ENCODE measurements around the gene LCN15.
"Not testable (repeated sequence)": the region's sequence is repeated elsewhere in the genome, so short reads cannot be mapped to it uniquely, and the experiment has no call there.

DNA sequence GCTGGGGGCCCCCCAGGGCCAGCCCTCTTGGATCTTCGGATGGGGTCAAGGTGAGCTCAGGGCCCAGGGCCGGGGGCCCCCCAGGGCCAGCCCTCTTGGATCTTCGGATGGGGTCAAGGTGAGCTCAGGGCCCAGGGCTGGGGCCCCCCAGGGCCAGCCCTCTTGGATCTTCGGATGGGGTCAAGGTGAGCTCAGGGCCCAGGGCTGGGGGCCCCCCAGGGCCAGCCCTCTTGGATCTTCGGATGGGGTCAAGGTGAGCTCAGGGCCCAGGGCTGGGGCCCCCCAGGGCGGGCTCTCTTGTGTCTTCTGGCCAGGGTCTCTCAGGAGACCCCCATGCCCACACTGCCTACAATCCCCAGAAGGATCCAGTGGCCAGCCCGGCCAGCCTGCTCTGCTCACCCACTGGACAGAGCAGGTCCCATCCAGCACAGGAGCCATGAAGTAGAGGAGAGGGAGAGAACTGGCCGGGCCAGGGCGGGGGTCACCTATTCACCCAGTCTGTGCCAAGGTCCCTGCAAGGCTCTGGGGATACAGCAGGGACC lies 38.8 kb upstream of the LCN15 start:
- TF ChIP-seq CTCF (optimal IDR thresholded peaks at IDR 0.05 in 1 of 3, IDR thresholded peaks at IDR 0.05 in 1 of 3, conservative IDR thresholded peaks at IDR 0.05 in 1 of 3; ENCODE audit: extremely low read depth in 1 of 3, insufficient read depth in 2 of 3, low read length in 3 of 3); EZH2 (IDR thresholded peaks at IDR 0.05; ENCODE audit: low read length): not testable (repeated sequence)

All from keratinocyte (primary cell).